B cell (primary cell): ENCODE data around the gene TSKS.

Source experiments
- CTCF ChIP-seq: fragments of 200-600 bp; IDR thresholded peaks from one replicate; pipeline ENCODE4 v1.8.0; 2022; ENCODE audit warnings: antibody characterized with exemption, mild to moderate bottlenecking
- EZH2 ChIP-seq: IDR thresholded peaks from 2 replicates; pipeline ENCODE4 v1.6.1; 2012; ENCODE audit warnings: borderline replicate concordance, low read depth, mild to moderate bottlenecking, moderate library complexity, low read length; ENCODE audit not compliant: insufficient read depth, poor library complexity, severe bottlenecking

DNA sequence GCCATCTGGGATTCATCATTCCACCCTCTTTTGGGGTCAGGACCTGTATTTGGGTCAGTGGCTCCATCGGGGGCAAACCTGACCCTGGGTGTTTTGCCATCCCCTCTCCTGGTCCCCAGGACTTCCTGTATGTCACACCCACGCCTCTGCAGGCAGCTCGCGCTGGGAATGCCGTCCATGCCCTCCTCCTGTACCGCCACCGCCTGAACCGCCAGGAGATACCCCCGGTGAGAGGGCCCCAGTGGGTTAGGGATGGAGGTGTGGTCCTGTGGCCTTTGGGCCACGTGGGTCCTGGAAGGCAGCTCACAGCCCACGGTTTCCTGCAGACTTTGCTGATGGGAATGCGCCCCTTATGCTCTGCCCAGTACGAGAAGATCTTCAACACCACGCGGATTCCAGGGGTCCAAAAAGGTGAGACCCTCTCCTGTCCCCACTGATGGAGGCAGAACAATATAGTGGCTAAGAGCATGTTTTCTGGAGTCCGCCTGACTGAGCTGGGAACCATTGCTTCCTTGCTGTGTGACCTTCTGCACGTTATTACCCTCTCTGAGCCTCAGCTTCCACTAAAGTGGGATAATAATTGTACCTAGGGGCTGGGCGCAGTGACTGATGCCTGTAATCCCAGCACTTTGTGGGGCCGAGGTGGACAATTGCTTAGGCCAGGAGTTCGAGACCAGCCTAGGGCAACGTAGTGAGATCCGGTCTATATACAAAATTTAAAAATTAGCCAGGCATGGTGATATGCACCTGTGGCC is 58.0 kb downstream of the TSKS start:
- TF ChIP-seq CTCF (no peak), EZH2 (no peak)
